HEK293T (cell line): ENCODE results near the gene CIT.
"Not testable (repeated sequence)": the region's sequence is repeated elsewhere in the genome, so short reads cannot be mapped to it uniquely, and the experiment has no call there.

ENCODE experiments used
- CTCF ChIA-PET: fragments of 350-600 bp; formaldehyde crosslinking; extraction: SDS; loops from one replicate; lab custom pipeline; 2021; ENCODE audit warnings: antibody characterized with exemption, inconsistent platforms; lab: Yijun Ruan, JAX
- POLR2A ChIA-PET: fragments of 350-600 bp; formaldehyde crosslinking; extraction: SDS; loops from one replicate; lab custom pipeline; 2020; ENCODE audit warnings: antibody characterized with exemption, inconsistent platforms; lab: Yijun Ruan, JAX
- DNase-seq: peaks from one replicate; pipeline ENCODE4 v3.0.0; 2012; ENCODE audit warnings: mixed read lengths; ENCODE audit errors: extremely low spot score
- ARNT ChIP-seq: fragments of 450-650 bp; IDR thresholded peaks from 2 replicates; pipeline ENCODE4 v1.6.1; 2017; ENCODE audit warnings: mild to moderate bottlenecking
- BHLHE40 ChIP-seq: fragments of 450-650 bp; IDR thresholded peaks from 2 replicates; pipeline ENCODE4 v1.6.1; 2016; ENCODE audit warnings: mild to moderate bottlenecking, moderate library complexity, borderline replicate concordance
- CTBP1 ChIP-seq: fragments of 450-650 bp; IDR thresholded peaks from 2 replicates; pipeline ENCODE4 v1.6.1; 2016; ENCODE audit warnings: borderline replicate concordance
- ELF4 ChIP-seq: fragments of 450-650 bp; IDR thresholded peaks from 2 replicates; pipeline ENCODE4 v1.6.1; 2017; ENCODE audit warnings: antibody characterized with exemption
- FOXA1 ChIP-seq: fragments of 450-650 bp; IDR thresholded peaks from 2 replicates; pipeline ENCODE4 v1.6.1; 2016; ENCODE audit warnings: mild to moderate bottlenecking
- FOXK2 ChIP-seq: fragments of 450-650 bp; IDR thresholded peaks from 2 replicates; pipeline ENCODE4 v1.6.1; 2016; ENCODE audit warnings: mild to moderate bottlenecking
- FOXM1 ChIP-seq: fragments of 450-650 bp; IDR thresholded peaks from 2 replicates; pipeline ENCODE4 v1.6.1; 2017; ENCODE audit warnings: mild to moderate bottlenecking, borderline replicate concordance
- HDGF ChIP-seq: fragments of 450-650 bp; IDR thresholded peaks from 2 replicates; pipeline ENCODE4 v1.6.1; 2017; ENCODE audit warnings: antibody characterized with exemption, borderline replicate concordance
- L3MBTL2 ChIP-seq: fragments of 450-650 bp; conservative IDR thresholded peaks from 2 replicates; pipeline ENCODE4 v1.6.1; 2016; ENCODE audit warnings: mild to moderate bottlenecking
- LEF1 ChIP-seq: fragments of 450-650 bp; IDR thresholded peaks from 2 replicates; pipeline ENCODE4 v1.6.1; 2017; ENCODE audit warnings: mild to moderate bottlenecking, borderline replicate concordance
- NFRKB ChIP-seq: fragments of 450-650 bp; IDR thresholded peaks from 2 replicates; pipeline ENCODE4 v1.6.1; 2016; ENCODE audit warnings: mild to moderate bottlenecking, moderate library complexity
- SP1 ChIP-seq: fragments of 450-650 bp; IDR thresholded peaks from 2 replicates; pipeline ENCODE4 v1.6.1; 2017
- SUZ12 ChIP-seq: fragments of 450-650 bp; IDR thresholded peaks from 2 replicates; pipeline ENCODE4 v1.6.1; 2016; ENCODE audit warnings: mild to moderate bottlenecking
- TARDBP ChIP-seq: fragments of 450-650 bp; IDR thresholded peaks from 2 replicates; pipeline ENCODE4 v1.6.1; 2016
- ZNF384 ChIP-seq: fragments of 450-650 bp; IDR thresholded peaks from 2 replicates; pipeline ENCODE4 v1.6.1; 2016
- TF ChIP-seq, protein P1 (sequence below): fragments of 450-650 bp; IDR thresholded peaks from 2 replicates; pipeline ENCODE4 v1.6.1; 2016

CIT gene

DNA sequence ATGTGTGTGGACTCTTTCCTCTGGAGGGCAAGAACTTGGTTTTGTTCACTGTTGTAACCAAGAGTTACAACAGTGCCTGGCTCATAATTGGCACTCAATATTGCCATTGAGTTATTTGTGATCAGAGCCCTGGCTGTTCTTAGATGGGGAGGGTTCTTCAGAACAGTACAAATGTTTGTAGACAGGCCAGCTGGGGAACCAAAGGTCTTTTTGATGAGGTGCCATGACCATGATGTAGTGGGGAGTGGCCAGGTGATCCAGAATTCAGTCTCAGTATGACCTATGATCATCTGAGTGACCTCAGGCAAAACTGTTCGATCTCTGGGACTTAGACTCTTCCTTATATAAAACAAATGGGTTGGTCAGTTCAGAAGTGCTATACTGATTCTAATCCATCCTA, 212.5 kb downstream of the CIT start:
- ChIA-PET CTCF (no interaction called here), POLR2A (no interaction called here)
- DNase-seq, result no peak
- no peak for TF ChIP-seq BHLHE40
- TF ChIP-seq TARDBP, result no peak
- no peak for TF ChIP-seq CTBP1
- no peak for TF ChIP-seq FOXK2
- no peak for TF ChIP-seq LEF1
- TF ChIP-seq NFRKB, result no peak
- no peak for TF ChIP-seq FOXM1
- no peak for TF ChIP-seq HDGF
- TF ChIP-seq ELF4, result no peak
- no peak for TF ChIP-seq SP1
- TF ChIP-seq FOXA1, result no peak
- TF ChIP-seq SUZ12, result no peak

DNA sequence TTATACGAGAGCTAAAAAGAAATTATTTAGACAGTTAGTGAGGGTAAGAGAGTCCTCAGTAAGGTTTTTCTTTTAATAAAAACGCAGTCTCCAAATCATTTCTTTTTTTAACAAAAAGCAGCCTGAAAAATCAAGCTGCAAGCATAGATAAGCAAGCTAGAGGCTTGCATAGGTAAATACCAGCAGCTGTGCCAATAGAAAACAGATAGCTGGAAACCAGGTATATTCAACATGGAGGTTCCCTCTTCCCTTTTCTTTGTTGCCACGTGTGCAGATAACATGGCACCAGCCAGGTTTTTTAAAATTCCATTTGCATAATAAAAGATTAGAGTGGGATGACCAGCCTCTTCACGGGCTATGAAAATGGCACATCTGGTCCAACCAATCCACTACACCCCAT, 215.2 kb downstream of the CIT start:
- CTCF ChIA-PET, result no interaction called here
- POLR2A ChIA-PET, result no interaction called here

DNA sequence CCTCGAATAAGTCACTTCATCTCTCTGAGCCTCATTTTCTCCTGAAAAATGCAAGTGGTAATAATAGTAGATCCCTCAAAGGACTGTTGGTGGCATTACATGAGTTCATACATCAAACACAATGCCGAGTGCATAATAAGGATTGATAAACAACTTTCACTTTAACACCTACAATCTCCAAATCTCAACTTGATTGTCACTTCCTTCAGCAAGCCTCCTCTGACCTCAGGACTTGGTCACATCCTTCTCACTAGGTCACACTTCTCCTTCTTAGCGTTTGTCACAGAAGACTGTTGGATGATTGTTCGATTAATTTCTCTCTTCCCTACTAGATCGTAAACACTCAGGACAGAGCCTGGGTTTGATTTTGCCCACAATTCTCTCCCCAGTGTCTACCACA, 217.0 kb downstream of the CIT start:
- ChIA-PET CTCF (no interaction called here), POLR2A (no interaction called here)
- no peak for DNase-seq
- no peak for TF ChIP-seq SUZ12

More for the DNA sequence above, 215.2 kb downstream of the CIT start:
- DNase-seq, result no peak
- TF ChIP-seq CTBP1 (no peak), FOXK2 (no peak), LEF1 (no peak), HDGF (no peak), FOXA1 (no peak), ARNT (no peak), TARDBP (no peak), ZNF384 (no peak), SUZ12 (no peak), SP1 (no peak), ELF4 (no peak), L3MBTL2 (no peak), NFRKB (no peak), BHLHE40 (no peak)
- TF ChIP-seq, protein P1, sequence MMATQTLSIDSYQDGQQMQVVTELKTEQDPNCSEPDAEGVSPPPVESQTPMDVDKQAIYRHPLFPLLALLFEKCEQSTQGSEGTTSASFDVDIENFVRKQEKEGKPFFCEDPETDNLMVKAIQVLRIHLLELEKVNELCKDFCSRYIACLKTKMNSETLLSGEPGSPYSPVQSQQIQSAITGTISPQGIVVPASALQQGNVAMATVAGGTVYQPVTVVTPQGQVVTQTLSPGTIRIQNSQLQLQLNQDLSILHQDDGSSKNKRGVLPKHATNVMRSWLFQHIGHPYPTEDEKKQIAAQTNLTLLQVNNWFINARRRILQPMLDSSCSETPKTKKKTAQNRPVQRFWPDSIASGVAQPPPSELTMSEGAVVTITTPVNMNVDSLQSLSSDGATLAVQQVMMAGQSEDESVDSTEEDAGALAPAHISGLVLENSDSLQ, result no peak

DNA sequence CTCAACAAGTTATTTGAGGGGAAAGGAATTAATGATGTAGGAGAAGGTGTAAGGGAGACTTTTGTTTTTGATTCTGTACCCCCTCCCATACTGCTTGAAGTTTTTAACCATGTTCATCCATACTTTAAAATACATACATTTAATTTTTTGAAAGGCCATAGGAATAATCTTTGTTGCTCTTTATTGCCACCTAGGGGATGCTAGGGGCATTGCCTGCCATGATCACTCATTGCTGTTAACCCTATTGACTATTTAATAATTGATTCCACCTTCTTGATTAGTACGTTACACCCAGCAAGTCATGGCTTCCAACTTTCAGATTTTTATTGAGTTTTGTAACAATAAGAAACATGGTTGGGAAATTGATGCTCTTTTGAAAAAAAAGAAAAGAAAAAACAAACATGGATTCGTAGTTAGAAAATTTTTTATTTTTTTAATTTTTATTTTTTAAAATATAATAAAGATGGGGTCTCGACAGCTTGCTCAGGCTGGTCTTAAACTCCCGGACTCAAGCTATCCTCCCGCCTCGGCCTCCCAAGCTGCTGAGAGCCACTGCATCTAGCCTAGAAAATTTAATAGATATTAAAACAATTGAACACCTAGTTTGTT, 217.7 kb downstream of the CIT start:
- DNase-seq, result peak; percentile 39
- no peak for TF ChIP-seq ELF4
- TF ChIP-seq L3MBTL2, result no peak
- CTCF ChIA-PET, result no interaction called here
- POLR2A ChIA-PET, result no interaction called here

DNA sequence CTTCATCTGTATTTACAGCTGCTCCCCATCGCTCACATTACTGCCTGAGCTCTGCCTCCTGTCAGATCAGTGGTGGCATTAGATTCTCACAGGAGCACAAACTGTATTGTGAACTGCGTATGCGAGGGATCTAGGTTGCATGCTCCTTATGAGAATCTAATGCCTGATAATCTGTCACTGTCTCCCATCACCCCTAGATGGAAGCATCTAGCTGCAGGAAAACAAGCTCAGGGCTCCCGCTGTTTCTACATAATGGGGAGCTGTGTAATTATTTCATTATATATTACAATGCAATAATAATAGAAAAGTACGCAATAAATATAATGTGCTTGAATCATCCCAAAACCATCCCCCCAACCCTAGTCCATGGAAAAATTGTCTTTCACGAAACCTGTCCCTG, 219.0 kb downstream of the CIT start:
- POLR2A ChIA-PET, DNase-seq: not testable (repeated sequence)
- CTCF ChIA-PET, result interaction anchor here (0.7 kb wide), 1 partner anchor 61 kb away, joined by 4 read pairs; no protein-coding TSS in a partner anchor

DNA sequence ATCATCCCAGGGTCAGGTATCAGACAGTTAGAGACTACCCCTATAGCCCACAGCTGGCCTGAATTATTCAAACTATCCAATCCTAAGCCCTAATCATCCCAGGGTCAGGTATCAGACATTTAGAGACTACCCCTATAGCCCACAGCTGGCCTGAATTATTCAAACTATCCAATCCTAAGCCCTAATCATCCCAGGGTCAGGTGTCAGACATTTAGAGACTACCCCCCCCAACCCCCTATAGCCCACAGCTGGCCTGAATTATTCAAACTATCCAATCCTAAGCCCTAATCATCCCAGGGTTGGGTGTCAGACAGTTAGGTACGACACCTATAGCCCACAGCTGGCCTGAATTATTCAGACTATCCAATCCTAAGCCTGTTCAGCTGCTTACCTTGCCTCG, 220.1 kb downstream of the CIT start:
- CTCF ChIA-PET, POLR2A ChIA-PET, DNase-seq: not testable (repeated sequence)

DNA sequence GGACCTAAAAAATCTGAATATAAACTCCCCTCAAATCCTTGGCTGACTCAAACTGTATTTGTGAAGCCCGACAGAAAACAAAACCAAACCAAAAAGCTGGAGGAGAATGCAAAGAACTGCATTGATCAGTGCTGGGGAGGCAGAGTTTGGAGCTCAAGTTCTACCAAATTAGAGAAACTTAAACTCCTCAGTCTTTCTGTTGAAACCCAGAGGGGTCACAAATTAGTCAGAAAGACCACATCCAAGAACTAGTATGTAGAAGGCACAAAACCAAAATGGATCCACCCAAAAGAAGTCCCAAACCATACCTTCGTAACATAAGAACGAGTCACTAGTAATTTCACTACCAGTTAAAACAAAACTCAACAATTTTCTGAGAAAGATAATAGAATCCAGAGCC, 224.5 kb downstream of the CIT start:
- POLR2A ChIA-PET, result no interaction called here

DNA sequence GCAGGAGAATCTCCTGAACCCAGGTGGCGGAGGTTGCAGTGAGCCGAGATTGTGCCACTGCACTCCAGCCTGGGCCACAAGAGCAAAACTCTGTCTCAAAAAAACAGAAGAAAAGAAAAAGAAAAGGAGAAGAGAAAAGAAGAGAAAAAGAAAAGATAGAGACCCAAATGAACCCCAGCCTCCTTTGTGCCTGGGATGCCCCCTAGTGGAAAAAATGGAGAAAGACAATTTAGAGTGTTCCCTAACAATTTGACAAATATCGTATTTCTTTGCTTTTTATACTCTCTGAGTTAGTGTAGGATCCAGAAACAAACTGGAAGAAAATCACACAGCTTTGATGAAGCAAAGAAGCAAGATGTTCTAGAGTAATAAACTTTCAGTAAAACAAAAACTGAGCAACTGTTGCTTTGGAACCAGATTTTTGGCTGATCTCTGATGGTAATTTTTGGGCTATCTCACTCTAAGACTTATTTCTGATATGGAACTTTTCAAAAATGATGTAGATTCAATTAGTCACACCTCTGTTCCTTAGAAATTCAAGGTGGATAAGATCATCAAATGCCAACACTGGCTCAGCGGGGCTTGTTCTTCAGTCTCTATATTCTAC, 227.8 kb downstream of the CIT start:
- ChIA-PET CTCF (interaction anchor here (0.6 kb wide), 1 partner anchor 104 kb away, joined by 4 read pairs; no protein-coding TSS in a partner anchor), POLR2A (no interaction called here)
- peak; percentile 41 for DNase-seq
- TF ChIP-seq NFRKB, result no peak

More for the DNA sequence above, 224.5 kb downstream of the CIT start:
- DNase-seq, result no peak
- CTCF ChIA-PET, result no interaction called here
- TF ChIP-seq ARNT, result no peak
- TF ChIP-seq L3MBTL2, result no peak
- no peak for TF ChIP-seq SUZ12
- TF ChIP-seq NFRKB, result no peak
- TF ChIP-seq, protein P1, result no peak
